HG03439 (cell line): ENCODE data around the gene WDR4.
"Not testable (repeated sequence)": the region's sequence is repeated elsewhere in the genome, so short reads cannot be mapped to it uniquely, and the experiment has no call there.

Source experiments
- ATAC-seq: cut with Tn5 transposase; IDR thresholded peaks from one replicate; pipeline ENCODE4 v1.9.1; 2021; ENCODE audit warnings: mild to moderate bottlenecking, moderate library complexity; ENCODE audit not compliant: unreplicated experiment

The WDR4 gene

GRCh38 chr21:42853621-42854020, 25.7 kb downstream of the WDR4 start:
- no peak for ATAC-seq

GRCh38 chr21:42852925-42853570, 26.3 kb downstream of the WDR4 start:
- ATAC-seq: no peak

GRCh38 chr21:42851812-42852665, 27.3 kb downstream of the WDR4 start:
- ATAC-seq: no peak

GRCh38 chr21:42850866-42851391, 28.4 kb downstream of the WDR4 start:
- no peak for ATAC-seq

GRCh38 chr21:42850463-42850862, 28.9 kb downstream of the WDR4 start:
- ATAC-seq: no peak

- no peak for ATAC-seq
These were observed 29.5 kb downstream of the WDR4 start for GRCh38 chr21:42849759-42850412.

- ATAC-seq: no peak
These were observed 30.2 kb downstream of the WDR4 start for GRCh38 chr21:42848932-42849758.

GRCh38 chr21:42848144-42848931, 31.0 kb downstream of the WDR4 start:
- not testable (repeated sequence) for ATAC-seq

- no peak for ATAC-seq
These were observed 31.6 kb downstream of the WDR4 start for GRCh38 chr21:42847726-42848125.

- no peak for ATAC-seq
These were observed 32.2 kb downstream of the WDR4 start for GRCh38 chr21:42847051-42847707.

GRCh38 chr21:42846221-42846620, 33.1 kb downstream of the WDR4 start:
- no peak for ATAC-seq

GRCh38 chr21:42845296-42845965, 33.9 kb downstream of the WDR4 start:
- ATAC-seq: no peak

- ATAC-seq: no peak
These were observed 34.8 kb downstream of the WDR4 start for GRCh38 chr21:42844411-42845113.

- no peak for ATAC-seq
These were observed 36.3 kb downstream of the WDR4 start for GRCh38 chr21:42843056-42843455.

- ATAC-seq: not testable (repeated sequence)
These were observed 37.3 kb downstream of the WDR4 start for GRCh38 chr21:42841916-42842655.

- no peak for ATAC-seq
These were observed 38.0 kb downstream of the WDR4 start for GRCh38 chr21:42841156-42841915.
